Upper lobe of left lung (tissue), 4 donors: Measurements from ENCODE around the gene SRP14.

Source experiments
- CTCF ChIP-seq, 6 experiments: fragments of 450-650 bp in 4 of 6; fragments of 200-600 bp in 2 of 6; sonication (generic) in 2 of 6; IDR thresholded peaks; one replicate each; pipeline ENCODE4 v1.5.1; 2016 to 2019; ENCODE audit warnings: antibody characterized with exemption in 6 of 6
- EP300 ChIP-seq, 4 donors: sonication (generic); formaldehyde crosslinking; IDR thresholded peaks; one replicate each; pipeline ENCODE4 v1.5.1; 2017; ENCODE audit warnings: antibody characterized with exemption in 4 of 4, control low read depth in 2 of 4
- POLR2A ChIP-seq, 4 donors: fragments of 450-650 bp; IDR thresholded peaks; one replicate each; pipeline ENCODE4 v1.5.1; 2016 to 2017; ENCODE audit warnings: antibody characterized with exemption in 4 of 4, mild to moderate bottlenecking in 2 of 4
- POLR2AphosphoS5 ChIP-seq, 2 donors: sonication (generic); formaldehyde crosslinking; IDR thresholded peaks; one replicate each; pipeline ENCODE4 v1.5.1; 2017; ENCODE audit warnings: antibody characterized with exemption in 2 of 2

GRCh38 chr15:40016224-40016865 is 22.6 kb downstream of the SRP14 start:
- TF ChIP-seq POLR2A (IDR thresholded peaks at IDR 0.05) (no peak), CTCF (IDR thresholded peaks at IDR 0.05) (no peak), POLR2AphosphoS5 (IDR thresholded peaks at IDR 0.05) (no peak), EP300 (IDR thresholded peaks at IDR 0.05) (no peak)
